H9 (cell line): Measurements from ENCODE around the gene STAU1. TPM values are rescaled to one million over a fixed set of nuclear protein-coding genes. Genes with fewer than 3 reads are reported as not detected.

Experiments used
- DNase-seq: peaks from one replicate; pipeline ENCODE4 v3.0.0-alpha.2; 2017
- H2AFZ ChIP-seq: one replicate; pipeline ENCODE4 v1.6.1; 2013; ENCODE audit warnings: mild to moderate bottlenecking, low read length, control low read depth, moderate library complexity
- H2AK5ac ChIP-seq: 2 replicates; pipeline ENCODE4 v1.6.1; 2013; ENCODE audit warnings: low read length, control low read depth, mixed read lengths; ENCODE audit not compliant: insufficient read length
- H2BK120ac ChIP-seq: one replicate; pipeline ENCODE4 v1.6.1; 2013; ENCODE audit warnings: low read depth, mild to moderate bottlenecking, low read length, control low read depth, inconsistent platforms; ENCODE audit not compliant: poor library complexity, severe bottlenecking
- H2BK12ac ChIP-seq: 2 replicates; pipeline ENCODE4 v1.6.1; 2013; ENCODE audit warnings: low read length, control low read depth, mixed read lengths, low read depth; ENCODE audit not compliant: insufficient read length
- H2BK15ac ChIP-seq: 2 replicates; pipeline ENCODE4 v1.6.1; 2013; ENCODE audit warnings: low read depth, low read length, control low read depth
- H2BK20ac ChIP-seq: one replicate; pipeline ENCODE4 v1.6.1; 2013; ENCODE audit warnings: low read depth, mild to moderate bottlenecking, low read length, control low read depth, inconsistent platforms; ENCODE audit not compliant: poor library complexity, severe bottlenecking
- H2BK5ac ChIP-seq: 2 replicates; pipeline ENCODE4 v1.6.1; 2013; ENCODE audit warnings: low read length, control low read depth, mixed read lengths; ENCODE audit not compliant: insufficient read length
- H3K14ac ChIP-seq: 2 replicates; pipeline ENCODE4 v1.6.1; 2013; ENCODE audit warnings: low read length, control low read depth; ENCODE audit not compliant: insufficient read depth
- H3K18ac ChIP-seq: 2 replicates; pipeline ENCODE4 v1.6.1; 2013; ENCODE audit warnings: low read depth, mild to moderate bottlenecking, mixed read lengths, low read length, control low read depth; ENCODE audit not compliant: insufficient read length
- H3K23ac ChIP-seq: 2 replicates; pipeline ENCODE4 v1.6.1; 2013; ENCODE audit warnings: low read length, control low read depth, mixed read lengths, low read depth; ENCODE audit not compliant: insufficient read length
- H3K23me2 ChIP-seq: 2 replicates; pipeline ENCODE4 v1.6.1; 2013; ENCODE audit warnings: low read depth, mild to moderate bottlenecking, mixed read lengths, low read length, control low read depth; ENCODE audit not compliant: insufficient read length, poor library complexity, severe bottlenecking
- H3K27ac ChIP-seq: 2 replicates; pipeline ENCODE4 v1.5.1; 2013; ENCODE audit warnings: low read length, control low read depth, mixed read lengths, low read depth; ENCODE audit not compliant: insufficient read length
- H3K27me3 ChIP-seq: 2 replicates; pipeline ENCODE4 v1.6.1; 2013; ENCODE audit warnings: low read length, control low read depth, inconsistent platforms; ENCODE audit not compliant: insufficient read depth
- H3K4ac ChIP-seq: 2 replicates; pipeline ENCODE4 v1.6.1; 2013; ENCODE audit warnings: low read depth, mild to moderate bottlenecking, control low read depth, inconsistent platforms, low read length, moderate library complexity
- H3K4me1 ChIP-seq: 2 replicates; pipeline ENCODE4 v1.6.1; 2013; ENCODE audit warnings: low read length, control low read depth, inconsistent platforms; ENCODE audit not compliant: insufficient read depth
- H3K4me2 ChIP-seq: 2 replicates; pipeline ENCODE4 v1.6.1; 2013; ENCODE audit warnings: low read length, control low read depth, mixed read lengths; ENCODE audit not compliant: insufficient read length, insufficient read depth
- H3K56ac ChIP-seq: 2 replicates; pipeline ENCODE4 v1.6.1; 2013; ENCODE audit warnings: low read depth, mild to moderate bottlenecking, mixed read lengths, low read length, control low read depth; ENCODE audit not compliant: insufficient read length
- H3K79me1 ChIP-seq: 2 replicates; pipeline ENCODE4 v1.6.1; 2013; ENCODE audit warnings: low read depth, mild to moderate bottlenecking, moderate library complexity, low read length, control low read depth, inconsistent platforms; ENCODE audit not compliant: insufficient read depth, poor library complexity, severe bottlenecking
- H3K79me2 ChIP-seq: 2 replicates; pipeline ENCODE4 v1.6.1; 2013; ENCODE audit warnings: low read length, control low read depth, inconsistent platforms; ENCODE audit not compliant: insufficient read depth
- H3K9ac ChIP-seq: 2 replicates; pipeline ENCODE4 v1.6.1; 2013; ENCODE audit warnings: low read length, control low read depth, mixed read lengths; ENCODE audit not compliant: insufficient read length; ENCODE audit errors: extremely low read depth
- H3K9me3 ChIP-seq: one replicate; pipeline ENCODE4 v1.6.1; 2013; ENCODE audit warnings: low read depth, low read length, inconsistent platforms; ENCODE audit not compliant: control insufficient read depth
- H3T11ph ChIP-seq: one replicate; pipeline ENCODE4 v1.6.1; 2013; ENCODE audit warnings: mild to moderate bottlenecking, low read length, control low read depth, inconsistent platforms
- H4K20me1 ChIP-seq: one replicate; pipeline ENCODE4 v1.6.1; 2013; ENCODE audit not compliant: control insufficient read depth, insufficient read length, insufficient read depth
- H4K5ac ChIP-seq: 2 replicates; pipeline ENCODE4 v1.6.1; 2013; ENCODE audit warnings: low read depth, mild to moderate bottlenecking, mixed read lengths, low read length, control low read depth; ENCODE audit not compliant: insufficient read length
- H4K8ac ChIP-seq: replicated peaks from 2 replicates; pipeline ENCODE4 v1.6.1; 2013; ENCODE audit warnings: low read length, control low read depth, mixed read lengths, low read depth; ENCODE audit not compliant: insufficient read length
- H4K91ac ChIP-seq: 2 replicates; pipeline ENCODE4 v1.6.1; 2013; ENCODE audit warnings: low read depth, mild to moderate bottlenecking, moderate library complexity, mixed read lengths, low read length, control low read depth; ENCODE audit not compliant: insufficient read length
- H3K27ac Mint-ChIP-seq, 3 experiments: 2 replicates in 2 of 3; 3 replicates in 1 of 3; pipeline ENCODE4 v1.8.0; 2020 to 2021; ENCODE audit warnings: mixed read lengths in 3 of 3, mild to moderate bottlenecking in 1 of 3, moderate library complexity in 1 of 3
- H3K27me3 Mint-ChIP-seq: 2 replicates; pipeline ENCODE4 v1.8.0; 2021; ENCODE audit warnings: low read depth, mild to moderate bottlenecking, moderate library complexity, mixed read lengths
- H3K36me3 Mint-ChIP-seq, 3 experiments: 2 replicates in 2 of 3; 3 replicates in 1 of 3; pipeline ENCODE4 v1.8.0; 2020 to 2021; ENCODE audit warnings: low read depth in 3 of 3, mixed read lengths in 3 of 3; ENCODE audit not compliant: insufficient read depth in 1 of 3
- H3K4me1 Mint-ChIP-seq, 2 experiments: 2 replicates each; pipeline ENCODE4 v1.8.0; 2020; ENCODE audit warnings: mixed read lengths in 2 of 2
- H3K4me3 Mint-ChIP-seq, 2 experiments: 2 replicates in 1 of 2; 3 replicates in 1 of 2; pipeline ENCODE4 v1.8.0; 2020 to 2021; ENCODE audit warnings: mild to moderate bottlenecking in 2 of 2, mixed read lengths in 2 of 2, moderate library complexity in 1 of 2
- H3K9me3 Mint-ChIP-seq, 2 experiments: 2 replicates in 1 of 2; 3 replicates in 1 of 2; pipeline ENCODE4 v1.8.0; 2020; ENCODE audit warnings: mild to moderate bottlenecking in 2 of 2, mixed read lengths in 2 of 2, moderate library complexity in 1 of 2
- total RNA-seq: library from RNA; stranded (reverse); gene quantifications from 2 replicates; pipeline ENCODE4 v1.2.1, GENCODE V29; 2021
- TF ChIP-seq, protein P1 (sequence below): fragments of 200-600 bp; sonication (generic); conservative IDR thresholded peaks from 3 replicates; pipeline ENCODE4 v1.8.0; 2021; ENCODE audit warnings: antibody characterized with exemption, mild to moderate bottlenecking

STAU1 gene
- total RNA-seq, 1 experiment from 2014 or later: 106 TPM

DNA sequence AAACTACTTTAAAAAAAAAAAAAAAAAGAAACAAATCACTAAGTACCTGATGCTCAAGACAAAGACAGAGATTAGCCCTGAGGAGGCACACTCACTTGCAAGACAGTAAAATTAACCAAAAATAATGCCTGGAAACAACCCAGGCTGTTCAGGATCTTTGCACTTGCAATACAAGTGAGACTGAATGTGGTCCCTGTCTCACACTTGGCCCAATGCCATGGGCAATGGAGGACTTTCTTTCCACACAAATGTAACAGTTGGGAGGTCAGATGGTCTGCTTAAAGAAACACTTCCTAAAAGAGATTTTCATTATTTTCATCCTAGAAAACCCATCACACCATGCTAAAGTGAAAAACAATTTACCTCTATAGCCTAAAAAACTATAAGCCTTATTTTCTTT lies 16.2 kb downstream of the STAU1 start:
- Histone ChIP-seq H3K14ac (no peak overlapping the region), H3K79me1 (peaks cover 7% of the 10 kb centered on the region), H2BK15ac (no peak overlapping the region), H2BK120ac (no peak overlapping the region), H2BK12ac (no peak overlapping the region), H2AFZ (no peak overlapping the region), H3K27ac (no peak overlapping the region), H4K8ac (no peak overlapping the region), H3K9me3 (no peaks in the 10 kb centered on the region), H3K79me2 (peaks cover 6% of the 10 kb centered on the region; the same call in 1 of the 2 replicates), H3K27me3 (no peaks in the 10 kb centered on the region), H3K4ac (no peak overlapping the region), H3K23me2 (no peaks in the 10 kb centered on the region), H2BK20ac (no peak overlapping the region), H4K20me1 (no peaks in the 10 kb centered on the region), H3T11ph (no peak overlapping the region), H4K91ac (no peak overlapping the region), H3K56ac (no peak overlapping the region), H2BK5ac (no peak overlapping the region), H4K5ac (no peak overlapping the region), H3K18ac (no peak overlapping the region), H3K4me2 (no peak overlapping the region), H3K23ac (no peak overlapping the region), H3K9ac (no peak overlapping the region), H2AK5ac (no peak overlapping the region), H3K4me1 (no peaks in the 10 kb centered on the region)
- no peak for DNase-seq
- H3K36me3 Mint-ChIP-seq: peaks cover 7 to 23% (median 23%) of the 10 kb centered on the region in 3 experiments
- TF ChIP-seq, protein P1, sequence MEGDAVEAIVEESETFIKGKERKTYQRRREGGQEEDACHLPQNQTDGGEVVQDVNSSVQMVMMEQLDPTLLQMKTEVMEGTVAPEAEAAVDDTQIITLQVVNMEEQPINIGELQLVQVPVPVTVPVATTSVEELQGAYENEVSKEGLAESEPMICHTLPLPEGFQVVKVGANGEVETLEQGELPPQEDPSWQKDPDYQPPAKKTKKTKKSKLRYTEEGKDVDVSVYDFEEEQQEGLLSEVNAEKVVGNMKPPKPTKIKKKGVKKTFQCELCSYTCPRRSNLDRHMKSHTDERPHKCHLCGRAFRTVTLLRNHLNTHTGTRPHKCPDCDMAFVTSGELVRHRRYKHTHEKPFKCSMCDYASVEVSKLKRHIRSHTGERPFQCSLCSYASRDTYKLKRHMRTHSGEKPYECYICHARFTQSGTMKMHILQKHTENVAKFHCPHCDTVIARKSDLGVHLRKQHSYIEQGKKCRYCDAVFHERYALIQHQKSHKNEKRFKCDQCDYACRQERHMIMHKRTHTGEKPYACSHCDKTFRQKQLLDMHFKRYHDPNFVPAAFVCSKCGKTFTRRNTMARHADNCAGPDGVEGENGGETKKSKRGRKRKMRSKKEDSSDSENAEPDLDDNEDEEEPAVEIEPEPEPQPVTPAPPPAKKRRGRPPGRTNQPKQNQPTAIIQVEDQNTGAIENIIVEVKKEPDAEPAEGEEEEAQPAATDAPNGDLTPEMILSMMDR: no peak
- H3K4me1 Mint-ChIP-seq: peaks cover 9% of the 10 kb centered on the region in 2 experiments; a peak in 3 of 4 replicates
- H3K27me3 Mint-ChIP-seq: no peaks in the 10 kb centered on the region
- H3K9me3 Mint-ChIP-seq: no peaks in the 10 kb centered on the region
- no peak overlapping the region; a peak in 1 of 7 replicates for H3K27ac Mint-ChIP-seq
- H3K4me3 Mint-ChIP-seq: no peak overlapping the region
